WTC11 (cell line): ENCODE data around the gene PTPN5.

ENCODE experiments used
- ELF4 ChIP-seq: sonication (generic); formaldehyde crosslinking; IDR thresholded peaks from 2 replicates; pipeline ENCODE4 v1.8.1; 2022; ENCODE audit warnings: low read depth, mild to moderate bottlenecking, moderate library complexity, missing genetic modification reagents
- HMGXB4 ChIP-seq: sonication (generic); formaldehyde crosslinking; IDR thresholded peaks from 2 replicates; pipeline ENCODE4 v1.8.1; 2023; ENCODE audit warnings: mild to moderate bottlenecking, moderate library complexity, missing genetic modification reagents
- JUN ChIP-seq: sonication (generic); formaldehyde crosslinking; IDR thresholded peaks from 2 replicates; pipeline ENCODE4 v1.8.0; 2023; ENCODE audit warnings: mild to moderate bottlenecking, missing genetic modification reagents
- MAX ChIP-seq: sonication (generic); formaldehyde crosslinking; IDR thresholded peaks from 2 replicates; pipeline ENCODE4 v1.8.0; 2022; ENCODE audit warnings: mild to moderate bottlenecking, missing genetic modification reagents
- NFE2L1 ChIP-seq: sonication (generic); formaldehyde crosslinking; IDR thresholded peaks from 2 replicates; pipeline ENCODE4 v1.8.1; 2023; ENCODE audit warnings: missing genetic modification reagents
- NR1H2 ChIP-seq: sonication (generic); formaldehyde crosslinking; IDR thresholded peaks from 2 replicates; pipeline ENCODE4 v1.9.0; 2021; ENCODE audit warnings: mild to moderate bottlenecking, moderate library complexity, missing genetic modification reagents
- SMAD3 ChIP-seq: sonication (generic); formaldehyde crosslinking; IDR thresholded peaks from 2 replicates; pipeline ENCODE4 v1.8.0; 2022; ENCODE audit warnings: missing genetic modification reagents, mild to moderate bottlenecking, borderline replicate concordance
- SP1 ChIP-seq: sonication (generic); formaldehyde crosslinking; conservative IDR thresholded peaks from 2 replicates; pipeline ENCODE4 v1.8.1; 2022; ENCODE audit warnings: missing genetic modification reagents
- TCF7 ChIP-seq: sonication (generic); formaldehyde crosslinking; IDR thresholded peaks from 2 replicates; pipeline ENCODE4 v1.8.0; 2022; ENCODE audit warnings: mild to moderate bottlenecking, low read depth, missing genetic modification reagents, moderate library complexity
- ZBTB21 ChIP-seq: sonication (generic); formaldehyde crosslinking; IDR thresholded peaks from 2 replicates; pipeline ENCODE4 v1.8.1; 2023; ENCODE audit warnings: mild to moderate bottlenecking, missing genetic modification reagents, borderline replicate concordance
- TF ChIP-seq, protein P1 (sequence below): fragments of 200-600 bp; IDR thresholded peaks from 2 replicates; pipeline ENCODE4 v1.8.0; 2022; ENCODE audit warnings: antibody characterized with exemption
- TF ChIP-seq, protein P2 (sequence below): sonication (generic); formaldehyde crosslinking; IDR thresholded peaks from 2 replicates; pipeline ENCODE4 v1.8.1; 2023; ENCODE audit warnings: mild to moderate bottlenecking, missing genetic modification reagents
- TF ChIP-seq, protein P3 (sequence below): sonication (generic); formaldehyde crosslinking; IDR thresholded peaks from 2 replicates; pipeline ENCODE4 v1.8.1; 2022; ENCODE audit warnings: mild to moderate bottlenecking, missing genetic modification reagents, moderate library complexity, borderline replicate concordance
- TF ChIP-seq, protein P4 (sequence below): sonication (generic); formaldehyde crosslinking; IDR thresholded peaks from 2 replicates; pipeline ENCODE4 v1.8.0; 2022; ENCODE audit warnings: mild to moderate bottlenecking, missing genetic modification reagents

DNA sequence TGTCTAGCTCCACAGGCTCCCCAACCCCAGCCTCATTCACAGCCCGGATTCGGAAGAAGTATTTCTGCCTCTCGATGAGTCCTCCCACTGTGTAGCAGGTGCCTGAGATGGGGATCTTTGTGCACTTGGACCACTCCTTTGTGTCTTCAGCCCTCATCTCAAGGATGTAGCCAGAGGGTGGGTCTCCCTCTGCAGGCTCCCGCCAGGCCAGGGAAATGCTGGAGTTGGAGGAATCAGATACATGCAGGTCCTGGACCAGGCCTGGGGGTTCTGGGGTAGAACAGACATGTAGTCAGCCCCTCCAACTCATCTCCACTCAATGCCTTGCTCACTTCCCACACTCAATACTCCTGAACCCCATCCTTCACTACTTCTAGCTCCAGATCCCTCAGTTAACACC lies 82.2 kb downstream of the PTPN5 start:
- TF ChIP-seq JUN (CRISPR knock-in tag) (no peak), SP1 (CRISPR knock-in tag) (no peak), NFE2L1 (no peak), HMGXB4 (no peak), ZBTB21 (CRISPR knock-in tag) (no peak), SMAD3 (CRISPR knock-in tag) (no peak), TCF7 (no peak), MAX (CRISPR knock-in tag) (no peak), NR1H2 (CRISPR knock-in tag) (no peak), ELF4 (CRISPR knock-in tag) (no peak)
- TF ChIP-seq, protein P1, sequence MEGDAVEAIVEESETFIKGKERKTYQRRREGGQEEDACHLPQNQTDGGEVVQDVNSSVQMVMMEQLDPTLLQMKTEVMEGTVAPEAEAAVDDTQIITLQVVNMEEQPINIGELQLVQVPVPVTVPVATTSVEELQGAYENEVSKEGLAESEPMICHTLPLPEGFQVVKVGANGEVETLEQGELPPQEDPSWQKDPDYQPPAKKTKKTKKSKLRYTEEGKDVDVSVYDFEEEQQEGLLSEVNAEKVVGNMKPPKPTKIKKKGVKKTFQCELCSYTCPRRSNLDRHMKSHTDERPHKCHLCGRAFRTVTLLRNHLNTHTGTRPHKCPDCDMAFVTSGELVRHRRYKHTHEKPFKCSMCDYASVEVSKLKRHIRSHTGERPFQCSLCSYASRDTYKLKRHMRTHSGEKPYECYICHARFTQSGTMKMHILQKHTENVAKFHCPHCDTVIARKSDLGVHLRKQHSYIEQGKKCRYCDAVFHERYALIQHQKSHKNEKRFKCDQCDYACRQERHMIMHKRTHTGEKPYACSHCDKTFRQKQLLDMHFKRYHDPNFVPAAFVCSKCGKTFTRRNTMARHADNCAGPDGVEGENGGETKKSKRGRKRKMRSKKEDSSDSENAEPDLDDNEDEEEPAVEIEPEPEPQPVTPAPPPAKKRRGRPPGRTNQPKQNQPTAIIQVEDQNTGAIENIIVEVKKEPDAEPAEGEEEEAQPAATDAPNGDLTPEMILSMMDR: no peak
- TF ChIP-seq, protein P2, sequence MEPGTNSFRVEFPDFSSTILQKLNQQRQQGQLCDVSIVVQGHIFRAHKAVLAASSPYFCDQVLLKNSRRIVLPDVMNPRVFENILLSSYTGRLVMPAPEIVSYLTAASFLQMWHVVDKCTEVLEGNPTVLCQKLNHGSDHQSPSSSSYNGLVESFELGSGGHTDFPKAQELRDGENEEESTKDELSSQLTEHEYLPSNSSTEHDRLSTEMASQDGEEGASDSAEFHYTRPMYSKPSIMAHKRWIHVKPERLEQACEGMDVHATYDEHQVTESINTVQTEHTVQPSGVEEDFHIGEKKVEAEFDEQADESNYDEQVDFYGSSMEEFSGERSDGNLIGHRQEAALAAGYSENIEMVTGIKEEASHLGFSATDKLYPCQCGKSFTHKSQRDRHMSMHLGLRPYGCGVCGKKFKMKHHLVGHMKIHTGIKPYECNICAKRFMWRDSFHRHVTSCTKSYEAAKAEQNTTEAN (CRISPR knock-in tag): no peak
- TF ChIP-seq, protein P3, sequence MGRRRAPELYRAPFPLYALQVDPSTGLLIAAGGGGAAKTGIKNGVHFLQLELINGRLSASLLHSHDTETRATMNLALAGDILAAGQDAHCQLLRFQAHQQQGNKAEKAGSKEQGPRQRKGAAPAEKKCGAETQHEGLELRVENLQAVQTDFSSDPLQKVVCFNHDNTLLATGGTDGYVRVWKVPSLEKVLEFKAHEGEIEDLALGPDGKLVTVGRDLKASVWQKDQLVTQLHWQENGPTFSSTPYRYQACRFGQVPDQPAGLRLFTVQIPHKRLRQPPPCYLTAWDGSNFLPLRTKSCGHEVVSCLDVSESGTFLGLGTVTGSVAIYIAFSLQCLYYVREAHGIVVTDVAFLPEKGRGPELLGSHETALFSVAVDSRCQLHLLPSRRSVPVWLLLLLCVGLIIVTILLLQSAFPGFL (CRISPR knock-in tag): no peak
- TF ChIP-seq, protein P4, sequence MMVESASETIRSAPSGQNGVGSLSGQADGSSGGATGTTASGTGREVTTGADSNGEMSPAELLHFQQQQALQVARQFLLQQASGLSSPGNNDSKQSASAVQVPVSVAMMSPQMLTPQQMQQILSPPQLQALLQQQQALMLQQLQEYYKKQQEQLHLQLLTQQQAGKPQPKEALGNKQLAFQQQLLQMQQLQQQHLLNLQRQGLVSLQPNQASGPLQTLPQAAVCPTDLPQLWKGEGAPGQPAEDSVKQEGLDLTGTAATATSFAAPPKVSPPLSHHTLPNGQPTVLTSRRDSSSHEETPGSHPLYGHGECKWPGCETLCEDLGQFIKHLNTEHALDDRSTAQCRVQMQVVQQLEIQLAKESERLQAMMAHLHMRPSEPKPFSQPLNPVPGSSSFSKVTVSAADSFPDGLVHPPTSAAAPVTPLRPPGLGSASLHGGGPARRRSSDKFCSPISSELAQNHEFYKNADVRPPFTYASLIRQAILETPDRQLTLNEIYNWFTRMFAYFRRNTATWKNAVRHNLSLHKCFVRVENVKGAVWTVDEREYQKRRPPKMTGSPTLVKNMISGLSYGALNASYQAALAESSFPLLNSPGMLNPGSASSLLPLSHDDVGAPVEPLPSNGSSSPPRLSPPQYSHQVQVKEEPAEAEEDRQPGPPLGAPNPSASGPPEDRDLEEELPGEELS (CRISPR knock-in tag): no peak
